Muscle of leg (tissue), 11 donors: ENCODE results near the gene COL6A3. TPM values are rescaled to one million over a fixed set of nuclear protein-coding genes. Genes with fewer than 3 reads are reported as not detected.

Source experiments
- DNase-seq: peaks from one replicate; pipeline ENCODE4 v3.0.0; 2013
- H3K27ac ChIP-seq: one replicate; pipeline ENCODE4 v1.5.1; 2013; ENCODE audit warnings: mild to moderate bottlenecking, low read length, control low read depth
- H3K27me3 ChIP-seq: one replicate; pipeline ENCODE4 v1.6.1; 2013; ENCODE audit warnings: low read length; ENCODE audit not compliant: control insufficient read depth, insufficient read depth
- H3K36me3 ChIP-seq: one replicate; pipeline ENCODE4 v1.6.1; 2013; ENCODE audit warnings: low read length; ENCODE audit not compliant: control insufficient read depth, insufficient read depth
- H3K4me1 ChIP-seq: one replicate; pipeline ENCODE4 v1.6.1; 2013; ENCODE audit warnings: low read length; ENCODE audit not compliant: control insufficient read depth, insufficient read depth
- H3K4me3 ChIP-seq: one replicate; pipeline ENCODE4 v1.5.1; 2013; ENCODE audit warnings: low read length, control low read depth
- H3K9me3 ChIP-seq: replicated peaks from 2 replicates; pipeline ENCODE4 v1.6.1; 2013; ENCODE audit warnings: low read depth, low read length; ENCODE audit not compliant: control insufficient read depth
- WGBS: methylation state at CpG from one replicate; pipeline ENCODE4 v1.1.5; 2013; ENCODE audit warnings: missing lambda C conversion rate; ENCODE audit not compliant: insufficient coverage; 5-methylcytosine and 5-hydroxymethylcytosine counted together
- polyA plus RNA-seq, 8 donors: library from polyadenylated mRNA; unstranded; fragments of 120-200 nt; gene quantifications; one replicate each; pipeline versions ENCODE4 v1.2.1 to v1.2.3, GENCODE V29; 2013; ENCODE audit warnings: inconsistent platforms in 1 of 8, low replicate concordance in 1 of 8; ENCODE audit not compliant: insufficient read length in 8 of 8, insufficient read depth in 1 of 8
- total RNA-seq: library from RNA; stranded (reverse); fragments of 120-200 nt; gene quantifications from one replicate; pipeline ENCODE4 v1.2.4, GENCODE V29; 2013

Gene COL6A3
- total and polyA plus RNA-seq, 9 donors, result 203 to 490 (median 323) TPM

- no peaks in the 10 kb centered on the region for H3K27me3 ChIP-seq
- 59% methylated on average over 9 of the region's 9 CpGs for WGBS
- H3K9me3 ChIP-seq, result no peaks in the 10 kb centered on the region
- no peak for DNase-seq
- no peak overlapping the region for H3K4me3 ChIP-seq
- H3K27ac ChIP-seq, result peak overlapping the region; percentile 82
- no peaks in the 10 kb centered on the region for H3K36me3 ChIP-seq
- H3K4me1 ChIP-seq, result peaks cover 30% of the 10 kb centered on the region
Observed at GRCh38 chr2:237279012-237279768, 134.8 kb downstream of the COL6A3 start.

- WGBS, result 18% methylated on average over 5 of the region's 6 CpGs
- no peak overlapping the region for H3K4me3 ChIP-seq
- peaks cover 30% of the 10 kb centered on the region for H3K4me1 ChIP-seq
- H3K27ac ChIP-seq, result peak overlapping the region; percentile 82
- peak; percentile 90 for DNase-seq
- H3K27me3 ChIP-seq, result no peaks in the 10 kb centered on the region
- no peaks in the 10 kb centered on the region for H3K36me3 ChIP-seq
- H3K9me3 ChIP-seq, result no peaks in the 10 kb centered on the region
Observed at GRCh38 chr2:237278568-237278967, 135.4 kb downstream of the COL6A3 start.

- Histone ChIP-seq H3K9me3 (no peaks in the 10 kb centered on the region), H3K27me3 (no peaks in the 10 kb centered on the region), H3K36me3 (no peaks in the 10 kb centered on the region), H3K4me1 (peaks cover 30% of the 10 kb centered on the region), H3K27ac (no peak overlapping the region), H3K4me3 (no peak overlapping the region)
- no CpG with 5 or more reads among the region's 8 CpGs for WGBS
- DNase-seq, result no peak
Observed at GRCh38 chr2:237276716-237277490, 137.1 kb downstream of the COL6A3 start.

Other genes starting within 250 kb of the COL6A3 start
- 0.22 TPM for gene MLPH, start 73.1 kb upstream of the COL6A3 start, total RNA-seq
- gene MLPH, start 73.1 kb upstream of the COL6A3 start, polyA plus RNA-seq, result 1 to 10 TPM in 4 of 8 donors, under 1 TPM in 4; 0.39 to 4.5 (median 1.0) TPM
- not detected for gene PRLH, start 152.4 kb upstream of the COL6A3 start, total RNA-seq
- gene PRLH, start 152.4 kb upstream of the COL6A3 start, polyA plus RNA-seq, result not detected
- 0.93 TPM for gene RAB17, start 176.6 kb upstream of the COL6A3 start, total RNA-seq
- gene RAB17, start 176.6 kb upstream of the COL6A3 start, polyA plus RNA-seq, result 1 to 10 TPM in 7 of 8 donors, under 1 TPM in 1; 0.89 to 9.4 (median 1.8) TPM
- 95.1 TPM for gene LRRFIP1, start 213.4 kb upstream of the COL6A3 start, total RNA-seq
- gene LRRFIP1, start 213.4 kb upstream of the COL6A3 start, polyA plus RNA-seq, result 100 to 1,000 TPM; 102 to 182 (median 116) TPM